ENCODE data around the gene ABHD16B.

GRCh38 chr20:63840405-63840828 lies 20.9 kb upstream of the ABHD16B start:
- TF ChIP-seq RAD21 (IDR thresholded peaks at IDR 0.05; ENCODE audit: insufficient read depth, low read depth, low read length) (no peak), POLR2AphosphoS5 (IDR thresholded peaks at IDR 0.05; ENCODE audit: low read length) (no peak), RCOR1 (conservative IDR thresholded peaks at IDR 0.05; ENCODE audit: low read depth, low read length) (no peak), POLR2A (IDR thresholded peaks at IDR 0.05; ENCODE audit: low read depth, low read length) (no peak), TCF7 (IDR thresholded peaks at IDR 0.05; ENCODE audit: borderline replicate concordance) (no peak)
